HG03565 (cell line): ENCODE data around the gene EML1.

Experiments
- ATAC-seq: cut with Tn5 transposase; IDR thresholded peaks from one replicate; pipeline ENCODE4 v1.9.1; 2021; ENCODE audit warnings: mild to moderate bottlenecking, moderate library complexity; ENCODE audit not compliant: unreplicated experiment

EML1 gene

DNA sequence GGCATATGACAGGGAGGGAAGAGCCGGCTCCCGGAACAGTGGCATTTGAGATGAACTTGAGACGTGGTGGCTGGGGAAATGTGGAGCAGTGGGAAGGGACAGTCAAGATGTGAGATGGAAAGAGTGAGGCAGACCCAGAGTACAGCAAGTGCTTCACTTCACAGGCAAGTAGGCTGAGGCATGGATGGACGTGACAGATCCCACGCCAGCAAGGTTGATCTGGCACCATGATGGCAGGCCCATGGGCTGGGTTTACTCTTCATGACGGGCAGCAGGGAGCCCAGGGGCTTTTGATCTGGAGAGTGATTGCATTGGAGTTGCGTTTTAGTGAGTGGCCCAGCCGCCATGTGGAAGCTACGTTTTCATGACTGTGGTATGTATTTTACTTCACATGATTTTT lies 17.9 kb upstream of the EML1 start:
- no peak for ATAC-seq

DNA sequence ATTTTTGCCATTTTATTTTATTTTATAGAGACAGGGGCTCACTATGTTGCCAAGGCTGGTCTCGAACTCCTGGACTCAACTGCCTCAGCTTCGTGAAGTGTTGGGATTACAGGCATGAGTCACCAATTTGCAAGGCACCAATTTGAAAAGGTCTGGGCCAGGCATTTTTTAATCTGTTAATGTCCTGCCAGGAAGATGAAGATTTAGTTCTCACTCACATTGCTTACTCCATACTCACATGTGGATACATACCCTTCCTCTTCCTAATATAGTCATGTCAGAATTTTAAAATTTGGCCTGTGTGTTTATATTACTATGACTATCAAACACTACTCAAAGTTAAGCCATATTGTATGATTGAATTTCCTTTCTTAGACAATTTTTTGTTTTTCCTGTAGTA lies 15.3 kb upstream of the EML1 start:
- no peak for ATAC-seq

DNA sequence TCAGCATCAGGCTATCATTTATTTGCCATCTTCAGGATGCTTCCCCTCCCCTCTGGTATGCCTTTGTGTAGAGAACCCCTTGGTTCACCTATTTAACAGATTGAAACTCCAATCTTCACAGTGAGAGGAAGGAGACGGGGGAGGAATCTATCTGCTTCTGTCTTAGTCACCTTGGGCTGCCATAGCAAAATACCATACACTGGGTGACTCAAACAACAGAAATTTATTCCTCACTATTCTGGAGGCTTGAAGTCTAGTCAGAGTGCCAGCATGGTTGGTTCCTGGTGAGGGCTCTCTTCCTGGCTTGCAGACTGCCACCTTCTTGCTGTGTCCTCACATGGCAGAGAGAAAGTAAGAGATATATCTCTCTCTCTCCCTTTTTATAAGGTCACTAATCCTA lies 13.5 kb upstream of the EML1 start:
- ATAC-seq, result no peak

DNA sequence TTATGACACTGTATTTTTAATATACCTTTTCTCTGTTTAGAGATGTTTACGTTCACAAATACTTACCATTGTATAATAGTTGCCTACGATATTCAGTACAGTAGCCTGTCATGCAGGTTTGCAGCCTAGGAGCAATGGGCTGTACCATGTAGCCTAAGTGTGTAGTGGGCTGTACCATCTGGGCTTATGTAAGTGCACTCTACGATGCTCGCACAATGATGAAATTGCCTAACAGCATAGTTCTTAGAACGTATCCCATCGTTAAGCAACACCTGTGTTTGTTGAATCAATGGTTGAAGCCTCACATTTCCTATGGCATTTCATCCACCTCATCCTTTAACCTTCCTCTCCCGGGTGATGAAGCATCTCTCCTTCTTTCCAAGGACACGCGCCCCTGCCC lies 12.5 kb upstream of the EML1 start:
- ATAC-seq, result no peak

DNA sequence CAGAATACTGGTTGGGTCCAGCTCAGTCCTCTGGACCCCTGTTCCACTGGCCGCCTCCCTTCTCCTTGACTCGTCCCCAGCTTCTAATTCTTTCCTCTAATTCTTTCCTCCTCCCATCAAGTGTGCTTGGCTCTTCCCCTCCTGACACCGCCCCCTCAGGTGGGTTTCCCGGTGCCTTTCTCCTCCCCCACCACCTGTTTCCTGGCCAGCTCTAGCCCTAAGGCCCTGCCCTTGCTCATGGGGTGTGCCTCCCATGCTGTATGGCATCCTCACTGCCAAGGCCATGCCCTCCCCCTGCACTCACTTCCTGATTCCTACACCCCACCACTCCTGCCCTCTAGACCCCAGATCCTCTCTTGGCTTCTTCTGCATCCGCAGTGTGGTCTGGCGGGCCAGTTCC lies 12.1 kb upstream of the EML1 start:
- ATAC-seq, result no peak

DNA sequence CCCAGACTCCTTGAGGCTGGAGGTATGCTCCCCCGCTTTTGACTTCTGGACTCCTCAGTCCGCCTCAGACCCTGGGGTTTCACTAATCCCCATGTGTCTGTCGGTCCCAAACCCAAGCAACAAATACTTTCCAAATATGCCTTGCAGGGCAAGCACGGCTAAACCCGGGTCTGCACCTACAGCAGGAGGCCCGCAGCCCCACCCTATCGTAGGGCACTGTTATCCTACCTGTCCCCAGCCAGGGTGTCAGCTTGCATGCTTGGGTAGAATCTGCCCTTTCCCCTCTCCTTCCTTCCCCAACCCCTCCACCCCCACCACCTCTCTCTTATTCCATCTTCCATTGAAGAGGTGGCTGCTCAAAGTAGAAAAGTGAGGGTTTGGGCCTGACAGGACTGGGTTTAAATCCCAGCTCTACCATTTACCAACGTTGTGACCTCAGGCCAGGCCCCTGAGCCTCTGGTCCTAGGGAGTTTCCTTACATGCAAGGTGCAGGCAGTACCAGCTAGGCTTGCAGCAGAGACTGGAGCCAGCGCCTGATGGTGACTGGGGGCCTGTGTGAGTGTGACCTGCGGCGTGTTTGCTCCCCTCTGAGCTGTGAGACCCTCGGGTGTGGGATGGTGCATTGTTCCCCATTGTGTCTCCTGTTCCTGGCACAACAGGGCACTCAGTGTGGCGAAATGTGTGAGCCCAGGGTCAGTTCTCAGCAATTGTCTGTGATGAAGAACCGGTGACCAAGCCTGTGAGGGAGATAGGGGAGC lies 11.2 kb upstream of the EML1 start:
- no peak for ATAC-seq

DNA sequence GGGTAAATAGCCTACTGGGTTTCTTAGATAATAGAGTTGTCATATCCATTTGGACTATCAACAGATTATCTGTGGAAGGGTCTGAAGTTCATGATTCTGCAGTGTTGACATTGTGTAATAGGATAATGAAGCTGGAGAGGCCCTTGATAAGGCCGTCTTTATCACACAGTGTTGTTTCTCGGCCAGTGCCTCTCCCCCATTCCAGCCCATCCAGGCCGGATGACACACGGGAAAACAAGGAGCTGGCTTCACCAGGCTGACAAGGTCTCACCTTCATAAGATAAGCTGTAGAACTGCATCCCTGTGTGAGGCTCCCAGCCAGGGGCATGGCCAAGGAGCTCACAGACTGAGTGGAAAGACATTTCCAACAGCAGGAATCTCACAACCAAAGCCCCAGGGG lies 8.7 kb upstream of the EML1 start:
- ATAC-seq, result no peak

DNA sequence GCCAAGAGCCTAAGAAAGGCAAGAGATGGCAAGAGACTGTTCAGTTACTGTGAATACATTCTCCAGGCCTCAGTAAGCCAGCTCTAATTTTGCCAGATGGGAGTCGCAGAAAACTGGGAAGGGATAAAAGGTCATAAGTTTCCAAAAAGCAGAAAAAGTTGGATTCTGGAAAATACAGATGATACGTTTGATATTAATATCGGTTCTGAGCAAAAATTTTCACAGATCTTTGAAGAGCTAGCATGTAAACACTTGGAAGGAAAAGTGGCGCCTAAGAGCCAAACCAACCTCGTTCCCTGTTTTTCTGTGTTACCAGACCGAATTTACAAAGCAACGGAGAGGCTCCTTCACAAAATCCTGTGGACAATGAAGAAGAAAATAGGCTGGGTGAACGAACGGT lies 7.8 kb upstream of the EML1 start:
- ATAC-seq, result no peak

DNA sequence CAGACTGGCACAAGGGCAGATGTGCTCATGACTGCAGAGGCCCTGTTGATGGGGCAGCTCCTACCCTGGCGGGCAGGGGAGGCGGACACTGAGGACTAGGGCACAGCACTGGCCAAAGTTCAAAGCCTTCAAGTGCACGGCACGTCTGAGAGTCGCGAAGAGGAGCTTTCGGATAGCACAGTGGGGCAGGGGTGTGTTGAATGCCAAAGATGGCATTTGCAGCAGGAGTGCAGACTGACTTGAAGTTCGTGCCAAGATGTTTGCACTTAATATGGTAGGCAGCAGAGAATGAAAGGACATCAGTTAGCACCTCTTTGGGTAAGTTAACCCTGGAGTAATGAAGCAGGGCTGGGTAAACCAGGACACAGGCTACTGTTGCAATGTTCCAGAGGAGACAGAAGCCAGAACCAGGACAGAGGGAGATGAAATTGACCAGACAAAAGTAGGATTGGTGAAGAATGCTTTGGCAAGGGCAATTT lies 6.7 kb upstream of the EML1 start:
- ATAC-seq, result no peak

DNA sequence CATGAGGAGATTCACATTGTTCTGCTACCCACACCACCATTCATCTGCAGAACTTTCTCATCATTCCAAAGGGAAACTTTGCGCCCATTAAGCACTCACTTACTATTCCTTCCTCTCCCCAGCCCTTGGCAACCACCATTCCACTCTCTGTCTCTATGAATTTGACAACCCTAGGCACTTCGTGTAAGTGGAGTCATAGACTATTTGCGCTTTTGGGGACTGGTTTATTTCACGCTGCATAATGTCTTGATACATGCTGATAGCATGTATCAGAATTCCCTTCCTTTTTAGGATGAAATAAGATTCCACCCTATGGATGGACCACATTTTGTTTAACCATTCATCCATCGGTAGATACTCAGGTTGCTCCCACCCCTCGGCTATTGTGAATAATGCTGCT lies 4.5 kb upstream of the EML1 start:
- ATAC-seq, result no peak

DNA sequence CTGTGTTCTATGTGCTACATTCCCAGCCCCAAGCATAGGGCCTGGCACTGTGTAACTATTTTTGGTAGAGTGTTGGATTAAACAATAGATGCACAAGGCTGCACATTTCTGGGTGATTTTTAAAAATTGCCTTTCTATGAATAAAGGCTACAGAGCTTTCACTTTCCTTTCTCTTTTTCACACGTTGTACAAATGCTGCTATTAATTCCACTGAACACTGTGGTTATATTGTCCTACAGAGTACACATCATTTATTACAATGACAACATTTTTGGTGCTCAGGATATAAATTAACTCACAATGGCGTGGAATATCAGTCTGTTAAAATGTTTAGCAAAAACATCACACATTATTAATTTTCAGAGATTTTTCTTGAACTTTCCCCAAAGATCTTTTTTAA lies 3.6 kb upstream of the EML1 start:
- no peak for ATAC-seq

DNA sequence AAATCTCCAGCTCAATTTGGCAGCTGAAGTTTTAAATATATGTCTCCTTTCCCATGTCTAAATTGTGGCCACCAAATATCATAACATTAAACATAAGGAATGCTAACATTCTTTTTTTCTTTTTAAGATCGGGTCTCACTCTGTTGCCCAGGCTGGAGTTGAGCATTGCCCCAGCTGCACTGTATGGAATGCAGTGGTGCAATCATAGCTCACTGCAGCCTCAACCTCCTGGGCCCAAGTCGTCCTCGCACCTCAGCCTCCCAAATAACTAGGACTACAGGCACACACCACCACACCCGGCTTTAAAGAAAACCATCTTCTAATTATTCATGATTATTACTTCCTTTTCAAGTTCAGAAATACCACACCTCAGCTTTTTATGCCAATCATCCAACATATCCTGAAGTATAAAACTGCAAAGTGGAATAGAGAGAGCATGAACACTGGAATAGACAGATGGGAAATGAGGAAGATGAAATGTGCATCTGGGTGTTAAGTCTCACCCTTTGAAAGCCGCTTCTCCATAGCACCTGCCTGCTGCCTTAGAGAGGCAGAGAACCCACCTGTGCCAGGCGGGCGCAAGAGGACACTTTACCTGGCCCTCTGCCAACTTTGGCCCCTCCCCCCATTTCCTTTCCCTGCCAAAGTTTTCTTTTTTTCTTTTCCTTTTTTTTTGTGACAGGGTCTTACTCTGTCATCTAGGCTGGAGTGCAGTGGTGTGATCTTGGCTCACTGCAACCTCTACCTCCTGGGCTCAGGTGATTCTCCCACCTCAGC lies 2.8 kb upstream of the EML1 start:
- no peak for ATAC-seq

DNA sequence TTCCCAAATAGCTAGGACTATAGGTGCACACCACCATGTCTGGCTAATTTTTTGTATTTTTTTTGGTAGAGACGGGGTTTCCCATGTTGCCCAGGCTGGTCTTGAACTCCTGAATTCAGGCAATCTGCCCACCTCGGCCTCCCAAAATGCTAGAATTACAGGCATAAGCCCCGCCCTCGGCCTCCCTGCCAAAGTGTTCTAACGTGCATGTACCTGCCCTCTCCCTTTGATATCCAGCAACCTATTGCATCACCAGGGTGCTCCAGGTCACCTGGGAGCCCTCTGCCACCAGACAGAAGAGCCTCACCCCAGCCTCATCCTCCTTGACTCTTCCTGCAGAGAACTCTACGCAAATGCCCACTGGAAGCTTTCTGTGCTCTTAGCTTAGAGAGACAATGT lies 2.2 kb upstream of the EML1 start:
- ATAC-seq, result no peak

DNA sequence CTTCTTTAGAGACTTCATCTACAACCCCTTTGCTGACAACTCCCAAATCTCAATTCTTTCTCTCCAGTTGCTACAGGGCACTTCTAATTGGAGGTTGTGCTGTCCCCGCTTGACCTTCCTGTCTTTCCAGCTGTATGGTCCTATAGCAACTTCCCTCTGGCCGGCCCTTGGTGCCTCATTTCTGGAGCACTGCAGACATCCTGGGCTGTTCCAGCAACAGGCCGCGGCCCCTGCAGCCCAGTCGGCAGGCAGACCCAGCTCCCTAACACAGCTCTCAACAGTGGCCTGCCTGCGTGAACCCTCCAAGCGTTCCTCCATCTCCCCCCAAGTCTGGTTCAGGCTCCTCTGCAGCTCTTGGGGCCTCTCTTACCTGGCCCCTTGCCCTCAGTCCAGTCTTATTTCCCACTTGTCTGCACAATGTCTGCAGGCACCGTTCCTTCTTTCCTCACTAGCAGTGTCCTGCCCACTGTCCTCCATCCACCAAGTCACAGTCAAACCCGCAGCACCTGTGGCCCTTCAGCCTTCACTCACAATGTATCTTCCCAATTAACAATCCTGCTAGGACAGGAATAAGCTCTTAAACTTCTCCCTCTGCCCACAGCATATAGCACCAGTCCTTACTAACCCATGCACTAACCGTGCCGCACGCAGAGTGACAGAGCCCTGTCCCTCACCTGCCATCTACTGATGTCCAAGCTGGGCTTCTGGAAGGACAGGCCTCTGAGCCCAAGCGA lies 1.6 kb upstream of the EML1 start:
- ATAC-seq, result no peak

DNA sequence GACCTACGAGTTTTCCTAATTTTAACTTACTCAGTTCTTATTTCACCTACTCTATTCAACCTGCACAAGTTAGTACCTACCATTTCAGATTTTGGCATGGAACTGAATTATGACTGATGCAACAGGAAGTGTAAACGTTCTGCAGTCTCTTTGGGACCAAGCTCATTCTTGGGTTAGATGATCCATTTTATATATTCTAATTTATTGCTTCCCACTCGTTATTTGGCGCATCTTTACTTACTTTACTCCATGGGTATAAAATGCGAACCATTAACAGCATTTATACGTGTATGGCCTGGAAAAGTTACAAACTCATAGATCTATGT lies 1.0 kb upstream of the EML1 start:
- no peak for ATAC-seq

DNA sequence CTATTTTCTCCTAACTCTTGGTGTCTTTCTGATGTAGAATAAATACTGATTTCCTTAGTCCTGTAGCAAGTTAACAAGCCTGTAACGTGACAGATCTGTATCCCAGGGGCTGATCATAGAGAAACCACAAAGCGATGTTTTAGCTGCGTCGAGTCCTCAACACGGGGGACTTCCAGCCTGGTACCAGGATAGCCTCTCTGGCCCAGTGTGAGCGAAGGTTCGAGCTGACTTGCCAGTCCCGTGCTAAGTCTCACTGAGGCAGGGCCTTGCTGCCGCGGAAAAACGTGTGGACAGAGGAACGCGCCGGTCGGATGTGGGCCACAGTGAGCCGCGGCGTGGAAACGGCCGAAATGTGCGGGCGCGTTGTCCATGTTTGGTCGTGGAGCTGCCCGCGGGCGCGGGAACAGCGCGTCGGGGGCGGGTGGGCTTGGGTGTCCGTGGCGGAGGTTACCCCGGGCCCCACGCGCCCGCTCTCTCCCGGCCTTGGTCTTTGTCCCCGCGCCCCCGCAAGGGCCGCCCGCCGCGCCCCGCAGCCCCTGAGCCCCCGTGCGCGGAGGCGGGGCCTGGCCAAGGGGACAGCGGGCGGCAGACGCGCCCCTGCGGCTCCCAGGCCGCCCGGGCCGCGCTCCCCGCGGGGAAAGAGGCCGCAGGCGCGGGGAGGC lies 531 bp upstream of the EML1 start:
- no peak for ATAC-seq

DNA sequence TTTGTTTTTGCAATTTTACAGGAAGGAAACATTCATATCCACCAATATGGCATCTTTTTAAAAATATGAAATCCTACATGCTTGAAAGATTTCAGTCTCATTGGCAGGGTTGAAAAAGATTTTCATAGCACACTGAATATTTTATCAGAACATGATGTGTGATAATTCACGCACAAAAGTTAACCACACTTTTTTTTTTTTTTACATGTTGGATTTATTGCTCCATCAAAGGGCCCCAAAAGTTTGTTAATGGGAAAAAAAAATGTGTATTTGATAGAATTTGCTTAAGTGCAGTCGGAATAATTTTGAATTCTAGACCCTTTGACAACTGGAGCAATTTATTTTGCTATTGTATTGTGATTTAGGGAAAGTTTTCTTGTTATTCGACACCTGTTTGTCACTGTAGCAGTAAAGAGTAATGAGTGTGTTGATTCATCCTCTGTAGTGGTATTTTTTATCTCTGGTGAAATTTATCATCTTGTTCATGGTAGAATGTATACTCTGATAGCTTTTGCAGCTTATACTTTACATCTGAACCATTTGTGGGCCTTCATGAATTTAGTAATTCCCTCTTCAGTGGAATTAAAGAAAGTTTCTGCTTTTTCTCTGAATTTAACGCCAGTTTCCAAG lies 1.1 kb downstream of the EML1 start:
- ATAC-seq, result no peak

DNA sequence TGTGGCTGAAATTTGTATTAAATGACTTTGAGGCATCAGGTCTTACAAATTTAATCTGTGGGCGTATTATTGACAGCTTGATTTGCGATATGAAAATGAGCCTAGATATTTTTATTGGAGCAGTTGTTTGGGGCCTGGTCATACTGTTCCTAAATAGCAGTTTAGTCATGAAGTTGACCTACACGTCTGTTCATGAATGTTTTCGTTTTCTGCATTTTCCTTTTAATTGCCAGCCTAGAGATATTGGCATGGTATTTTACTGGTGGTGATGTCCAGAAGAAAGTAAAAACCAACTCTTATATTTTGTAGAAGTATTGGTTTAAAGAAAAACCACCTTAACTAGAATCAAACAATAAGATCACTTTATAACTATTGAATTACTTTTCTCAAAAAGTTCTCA lies 1.8 kb downstream of the EML1 start:
- no peak for ATAC-seq

DNA sequence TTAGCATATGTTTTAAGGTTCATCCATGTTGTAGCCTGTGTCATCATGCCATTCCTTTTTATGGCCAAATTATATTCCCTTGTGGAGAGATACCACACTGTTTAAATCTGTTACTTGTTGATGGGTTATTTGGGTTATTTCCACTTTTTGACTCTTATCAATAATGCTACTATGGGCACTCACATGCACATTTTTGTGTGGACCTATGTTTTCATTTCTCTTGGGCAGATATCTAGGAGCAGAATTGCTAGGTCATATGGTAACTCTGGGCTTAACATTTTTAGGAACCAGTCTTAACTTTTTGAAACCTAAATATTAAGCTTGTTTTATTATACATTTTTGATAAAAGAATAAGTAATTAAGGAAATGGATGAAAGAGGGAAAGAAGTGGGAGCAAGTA lies 4.0 kb downstream of the EML1 start:
- no peak for ATAC-seq

DNA sequence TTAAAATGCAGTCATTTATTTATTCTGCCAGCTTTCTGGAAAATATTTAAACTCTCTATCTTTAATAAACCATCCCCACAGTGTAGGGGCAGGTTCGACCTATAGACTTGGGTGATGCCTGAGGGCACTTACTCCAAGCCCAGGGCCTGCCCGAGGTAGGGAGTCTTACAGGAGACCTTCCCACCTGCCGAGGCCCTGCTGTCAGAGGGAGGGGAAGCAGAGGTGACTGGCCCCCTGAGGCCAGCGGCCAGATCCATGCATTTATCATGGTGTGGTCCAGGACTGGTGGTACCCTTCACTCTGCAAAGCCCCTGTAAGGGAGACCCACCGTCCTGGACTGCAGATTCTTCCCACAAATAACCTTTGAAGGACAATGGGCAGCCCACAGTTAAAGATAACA lies 7.6 kb downstream of the EML1 start:
- ATAC-seq, result no peak
